HCT116 (cell line): ENCODE measurements around the gene MAP1S. TPM values are rescaled to one million over a fixed set of nuclear protein-coding genes. Genes with fewer than 3 reads are reported as not detected.

Experiments
- ATAC-seq: fragments of 200-7000 bp; cut with Tn5 transposase; 2 replicates; pipeline ENCODE4 v1.9.1; 2020; ENCODE audit warnings: mild to moderate bottlenecking, moderate library complexity
- BruUV-seq: library from RNA; stranded (reverse); fragments of 400-500 nt; replicated peaks from 2 replicates; lab custom pipeline; 2021; lab: Mats Ljungman, UMichigan
- CTCF ChIA-PET: fragments of 300-600 bp; sonication (Branson Sonifier 250); formaldehyde crosslinking; loops from one replicate; lab custom pipeline; 2021; ENCODE audit warnings: antibody characterized with exemption; lab: Charles Lee
- POLR2A ChIA-PET: fragments of 300-600, 350-600 bp; sonication (Branson Sonifier 250); formaldehyde crosslinking; loops from one replicate; lab custom pipeline; 2021; ENCODE audit warnings: antibody characterized with exemption; lab: Charles Lee
- RAD21 ChIA-PET, 2 experiments: fragments of 300-600 bp; sonication (Branson Sonifier 250); formaldehyde crosslinking; loops; one replicate each; lab custom pipeline; 2023; ENCODE audit warnings: low total read pairs in 2 of 2; ENCODE audit not compliant: uncharacterized antibody in 2 of 2, unreplicated experiment in 2 of 2, low non-redundant PET in 1 of 2; lab: Charles Lee
- DNase-seq: peaks from one replicate; pipeline ENCODE4 v3.0.0-alpha.2; 2010; ENCODE audit warnings: low read depth, low spot score
- H2AFZ ChIP-seq: fragments of 200-600 bp; shearing (Covaris generic), sonication (generic); 2 replicates; pipeline ENCODE4 v1.6.1; 2017; ENCODE audit warnings: low read depth, mixed run types, mixed read lengths, antibody characterized with exemption, low read length; ENCODE audit not compliant: poor library complexity, severe bottlenecking
- H3K27ac ChIP-seq: 2 replicates; pipeline ENCODE4 v1.5.1; 2012; ENCODE audit warnings: low read depth, low read length
- H3K27me3 ChIP-seq: fragments of 200-600 bp; sonication (generic); 2 replicates; pipeline ENCODE4 v1.6.1; 2016; ENCODE audit warnings: mixed run types, low read length, mixed read lengths; ENCODE audit not compliant: insufficient read depth
- H3K36me3 ChIP-seq, 2 experiments: fragments of 200-500 bp in 1 of 2; fragments of 200-600 bp in 1 of 2; sonication (Bioruptor generic) in 1 of 2; sonication (generic) in 1 of 2; 2 replicates each; pipeline versions ENCODE4 v1.5.1 to v1.6.1; 2014 to 2016; ENCODE audit warnings: low read length in 2 of 2, inconsistent platforms in 1 of 2, mixed read lengths in 1 of 2, mixed run types in 1 of 2; ENCODE audit not compliant: insufficient read depth in 2 of 2, control insufficient read depth in 1 of 2
- H3K4me1 ChIP-seq, 2 experiments: fragments of 200-600 bp in 1 of 2; sonication (generic) in 1 of 2; 2 replicates each; pipeline versions ENCODE4 v1.5.1 to v1.6.1; 2012 to 2017; ENCODE audit warnings: low read length in 2 of 2, inconsistent platforms in 1 of 2, mild to moderate bottlenecking in 1 of 2, mixed read lengths in 1 of 2, mixed run types in 1 of 2, moderate library complexity in 1 of 2; ENCODE audit not compliant: insufficient read depth in 2 of 2, control insufficient read depth in 1 of 2
- H3K4me2 ChIP-seq: fragments of 200-600 bp; sonication (generic); 2 replicates; pipeline ENCODE4 v1.6.1; 2017; ENCODE audit warnings: mixed run types, low read length, mixed read lengths
- H3K4me3 ChIP-seq, 2 experiments: fragments of 200-600 bp in 1 of 2; sonication (generic) in 1 of 2; replicated peaks in 1 of 2; 2 replicates each; pipeline ENCODE4 v1.5.1; 2011 to 2016; ENCODE audit warnings: low read length in 2 of 2, control low read depth in 1 of 2, low read depth in 1 of 2, mild to moderate bottlenecking in 1 of 2, mixed read lengths in 1 of 2, mixed run types in 1 of 2
- H3K79me2 ChIP-seq: fragments of 200-600 bp; sonication (generic); 2 replicates; pipeline ENCODE4 v1.6.1; 2017; ENCODE audit warnings: mild to moderate bottlenecking, mixed run types, low read length, moderate library complexity, mixed read lengths; ENCODE audit not compliant: insufficient read depth
- H3K9ac ChIP-seq: fragments of 200-600 bp; sonication (generic); 2 replicates; pipeline ENCODE4 v1.6.1; 2016; ENCODE audit warnings: low read length, mixed read lengths
- H3K9me2 ChIP-seq: fragments of 200-600 bp; sonication (generic), shearing (Covaris generic); 2 replicates; pipeline ENCODE4 v1.6.1; 2017; ENCODE audit warnings: mixed run types, mild to moderate bottlenecking, moderate library complexity; ENCODE audit not compliant: insufficient read depth
- H3K9me3 ChIP-seq, 2 experiments: fragments of 200-500 bp in 1 of 2; fragments of 200-600 bp in 1 of 2; sonication (Bioruptor generic) in 1 of 2; sonication (generic) in 1 of 2; 2 replicates each; pipeline ENCODE4 v1.6.1; 2014 to 2017; ENCODE audit warnings: low read length in 2 of 2, mixed read lengths in 2 of 2, inconsistent platforms in 1 of 2, low read depth in 1 of 2, mild to moderate bottlenecking in 1 of 2, mixed run types in 1 of 2, moderate library complexity in 1 of 2; ENCODE audit not compliant: control insufficient read depth in 1 of 2, insufficient read depth in 1 of 2
- H4K20me1 ChIP-seq: fragments of 200-600 bp; sonication (generic), shearing (Covaris generic); 2 replicates; pipeline ENCODE4 v1.6.1; 2017; ENCODE audit warnings: mixed run types, mild to moderate bottlenecking, moderate library complexity; ENCODE audit not compliant: insufficient read depth
- ATF3 ChIP-seq: IDR thresholded peaks from 2 replicates; pipeline ENCODE4 v1.6.1; 2012
- CBX3 ChIP-seq: IDR thresholded peaks from 2 replicates; pipeline ENCODE4 v1.6.1; 2012; ENCODE audit warnings: low read depth
- CEBPB ChIP-seq: IDR thresholded peaks from 2 replicates; pipeline ENCODE4 v1.6.1; 2012; ENCODE audit warnings: low read depth
- CTCF ChIP-seq, 3 experiments: fragments of 200-600 bp in 1 of 3; sonication (generic) in 1 of 3; IDR thresholded peaks in 2 of 3; conservative IDR thresholded peaks in 1 of 3; 2 replicates each; pipeline ENCODE4 v1.5.1; 2012 to 2017; ENCODE audit warnings: low read depth in 2 of 3, low read length in 2 of 3, antibody characterized with exemption in 1 of 3, borderline replicate concordance in 1 of 3, control low read depth in 1 of 3, mild to moderate bottlenecking in 1 of 3, mixed read lengths in 1 of 3, mixed run types in 1 of 3, moderate library complexity in 1 of 3; ENCODE audit not compliant: insufficient read depth in 1 of 3
- EGR1 ChIP-seq: IDR thresholded peaks from 2 replicates; pipeline ENCODE4 v1.6.1; 2012; ENCODE audit warnings: low read depth
- ELF1 ChIP-seq: IDR thresholded peaks from 2 replicates; pipeline ENCODE4 v1.6.1; 2012; ENCODE audit warnings: low read depth, borderline replicate concordance
- EZH2 ChIP-seq: fragments of 200-600 bp; sonication (generic); IDR thresholded peaks from 2 replicates; pipeline ENCODE4 v1.6.1; 2017; ENCODE audit warnings: antibody characterized with exemption, mixed run types
- EZH2phosphoT487 ChIP-seq: fragments of 200-600 bp; IDR thresholded peaks from 2 replicates; pipeline ENCODE4 v1.6.1; 2018; ENCODE audit warnings: antibody characterized with exemption, borderline replicate concordance
- FOSL1 ChIP-seq: IDR thresholded peaks from 2 replicates; pipeline ENCODE4 v1.6.1; 2012; ENCODE audit warnings: low read depth
- JUND ChIP-seq: IDR thresholded peaks from 2 replicates; pipeline ENCODE4 v1.6.1; 2012
- MAX ChIP-seq: IDR thresholded peaks from 2 replicates; pipeline ENCODE4 v1.6.1; 2012
- POLR2A ChIP-seq: IDR thresholded peaks from 2 replicates; pipeline ENCODE4 v1.7.0; 2011; ENCODE audit warnings: borderline replicate concordance; ENCODE audit not compliant: insufficient read depth, insufficient read length; ENCODE audit errors: extremely low read depth
- POLR2AphosphoS5 ChIP-seq: IDR thresholded peaks from 2 replicates; pipeline ENCODE4 v1.6.1; 2011; ENCODE audit warnings: mild to moderate bottlenecking, low read depth, low read length, moderate library complexity
- RAD21 ChIP-seq: IDR thresholded peaks from 2 replicates; pipeline ENCODE4 v1.6.1; 2012; ENCODE audit warnings: low read depth, mild to moderate bottlenecking
- SP1 ChIP-seq: IDR thresholded peaks from 2 replicates; pipeline ENCODE4 v1.6.1; 2012; ENCODE audit warnings: low read depth
- TCF7L2 ChIP-seq: IDR thresholded peaks from 2 replicates; pipeline ENCODE4 v1.7.0; 2011; ENCODE audit warnings: borderline replicate concordance, inconsistent platforms; ENCODE audit not compliant: insufficient read depth, insufficient read length; ENCODE audit errors: extremely low read depth
- YY1 ChIP-seq: IDR thresholded peaks from 2 replicates; pipeline ENCODE4 v1.6.1; 2011; ENCODE audit warnings: low read length, low read depth, moderate library complexity, mild to moderate bottlenecking; ENCODE audit not compliant: insufficient replicate concordance; ENCODE audit errors: extremely low read depth
- ZFX ChIP-seq: fragments of 450-650 bp; IDR thresholded peaks from 2 replicates; pipeline ENCODE4 v1.6.1; 2017
- ZNF274 ChIP-seq: fragments of 200-500 bp; sonication (Bioruptor generic); IDR thresholded peaks from 2 replicates; pipeline ENCODE4 v1.6.1; 2014; ENCODE audit warnings: mild to moderate bottlenecking, low read depth, low read length, inconsistent platforms
- intact Hi-C: fragments of 100-400 bp; cut with micrococcal nuclease; formaldehyde crosslinking; loops from 2 replicates; pipeline ENCODE4 v1.10.0; 2022
- total RNA-seq: library from RNA; stranded (reverse); gene quantifications from one replicate; pipeline ENCODE4 v1.2.1, GENCODE V29; 2021; ENCODE audit not compliant: unreplicated experiment
- TF ChIP-seq, protein P1 (sequence below): IDR thresholded peaks from 2 replicates; pipeline ENCODE4 v1.6.1; 2012; ENCODE audit warnings: low read depth

MAP1S gene
- total RNA-seq, 1 experiment from 2014 or later, result 80.8 TPM

DNA sequence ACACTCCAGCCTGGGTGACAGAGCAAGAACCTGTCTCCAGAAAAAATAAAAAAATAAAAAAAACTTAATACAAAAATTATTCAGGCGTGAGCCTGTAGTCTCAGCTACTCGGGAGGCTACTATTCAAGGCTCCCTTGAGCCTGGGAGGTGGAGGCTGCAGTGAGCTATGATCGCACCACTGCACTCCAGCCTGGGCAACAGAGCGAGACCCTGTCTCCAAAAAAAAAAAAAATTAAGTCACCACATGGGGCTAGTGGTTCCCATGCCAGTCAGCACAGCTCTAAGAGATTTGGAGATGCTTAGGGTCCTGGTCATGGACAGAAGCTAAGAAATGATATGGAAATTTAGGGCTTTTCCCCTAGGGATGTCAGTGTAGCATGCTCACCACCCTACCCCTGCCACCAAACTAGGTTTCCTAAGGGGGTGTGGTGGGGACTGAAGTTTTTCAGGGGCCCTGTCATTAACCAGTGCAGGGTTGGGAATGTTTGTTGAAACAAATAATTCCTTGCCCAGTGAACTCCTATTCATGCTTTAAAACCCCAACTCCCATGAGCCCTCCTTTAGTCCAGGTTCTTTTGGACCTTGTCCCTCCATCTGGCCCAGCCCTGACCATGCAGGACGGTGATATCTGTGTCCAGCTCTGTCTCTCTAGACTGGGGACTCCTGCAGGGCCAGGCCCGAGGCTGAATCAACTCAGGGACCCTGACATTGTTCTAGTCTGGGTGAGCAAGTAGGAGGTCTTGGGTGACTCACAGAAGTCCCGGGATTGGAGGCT is 33.8 kb downstream of the MAP1S start:
- Histone ChIP-seq H2AFZ (no peak overlapping the region), H3K27me3 (no peaks in the 10 kb centered on the region), H3K4me2 (no peak overlapping the region), H3K9ac (no peak overlapping the region), H3K79me2 (no peaks in the 10 kb centered on the region), H3K4me1 (peaks cover 7 to 21% of the 10 kb centered on the region in 2 experiments; a peak in 3 of 4 replicates), H3K9me2 (no peaks in the 10 kb centered on the region), H4K20me1 (no peaks in the 10 kb centered on the region), H3K4me3 (no peak overlapping the region), H3K27ac (no peak overlapping the region), H3K9me3 (no peaks in the 10 kb centered on the region), H3K36me3 (no peaks in the 10 kb centered on the region)
- no TSS peak for BruUV-seq
- ATAC-seq (no peak), DNase-seq (no peak)
- ChIA-PET RAD21 (no interaction called here), CTCF (no interaction called here), POLR2A (no interaction called here)
- TF ChIP-seq ELF1 (no peak), ZNF274 (no peak), CTCF (IDR thresholded peaks at IDR 0.05 in 2 of 3, conservative IDR thresholded peaks at IDR 0.05 in 1 of 3; ENCODE audit: borderline replicate concordance in 1 of 3, insufficient read depth in 1 of 3, low read depth in 2 of 3, low read length in 2 of 3) (no peak), CEBPB (no peak), SP1 (no peak), ATF3 (no peak), ZFX (no peak), EZH2phosphoT487 (no peak), POLR2A (no peak), EZH2 (no peak), EGR1 (no peak), YY1 (no peak), FOSL1 (no peak), JUND (no peak), MAX (no peak), RAD21 (no peak), TCF7L2 (no peak), CBX3 (no peak), POLR2AphosphoS5 (no peak)
- TF ChIP-seq, protein P1, sequence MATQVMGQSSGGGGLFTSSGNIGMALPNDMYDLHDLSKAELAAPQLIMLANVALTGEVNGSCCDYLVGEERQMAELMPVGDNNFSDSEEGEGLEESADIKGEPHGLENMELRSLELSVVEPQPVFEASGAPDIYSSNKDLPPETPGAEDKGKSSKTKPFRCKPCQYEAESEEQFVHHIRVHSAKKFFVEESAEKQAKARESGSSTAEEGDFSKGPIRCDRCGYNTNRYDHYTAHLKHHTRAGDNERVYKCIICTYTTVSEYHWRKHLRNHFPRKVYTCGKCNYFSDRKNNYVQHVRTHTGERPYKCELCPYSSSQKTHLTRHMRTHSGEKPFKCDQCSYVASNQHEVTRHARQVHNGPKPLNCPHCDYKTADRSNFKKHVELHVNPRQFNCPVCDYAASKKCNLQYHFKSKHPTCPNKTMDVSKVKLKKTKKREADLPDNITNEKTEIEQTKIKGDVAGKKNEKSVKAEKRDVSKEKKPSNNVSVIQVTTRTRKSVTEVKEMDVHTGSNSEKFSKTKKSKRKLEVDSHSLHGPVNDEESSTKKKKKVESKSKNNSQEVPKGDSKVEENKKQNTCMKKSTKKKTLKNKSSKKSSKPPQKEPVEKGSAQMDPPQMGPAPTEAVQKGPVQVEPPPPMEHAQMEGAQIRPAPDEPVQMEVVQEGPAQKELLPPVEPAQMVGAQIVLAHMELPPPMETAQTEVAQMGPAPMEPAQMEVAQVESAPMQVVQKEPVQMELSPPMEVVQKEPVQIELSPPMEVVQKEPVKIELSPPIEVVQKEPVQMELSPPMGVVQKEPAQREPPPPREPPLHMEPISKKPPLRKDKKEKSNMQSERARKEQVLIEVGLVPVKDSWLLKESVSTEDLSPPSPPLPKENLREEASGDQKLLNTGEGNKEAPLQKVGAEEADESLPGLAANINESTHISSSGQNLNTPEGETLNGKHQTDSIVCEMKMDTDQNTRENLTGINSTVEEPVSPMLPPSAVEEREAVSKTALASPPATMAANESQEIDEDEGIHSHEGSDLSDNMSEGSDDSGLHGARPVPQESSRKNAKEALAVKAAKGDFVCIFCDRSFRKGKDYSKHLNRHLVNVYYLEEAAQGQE, result no peak
- intact Hi-C loops, result no loop called here
